Prostate gland (tissue), 2 donors: ENCODE data around the gene SMIM24.

Source experiments
- CTCF ChIP-seq, 4 experiments: fragments of 200-600 bp in 2 of 4; fragments of 450-650 bp in 2 of 4; sonication (generic) in 2 of 4; IDR thresholded peaks; 1 replicate in 3 of 4; 2 replicates in 1 of 4; pipeline ENCODE4 v1.5.1; 2016 to 2019; ENCODE audit warnings: antibody characterized with exemption in 4 of 4, mild to moderate bottlenecking in 2 of 4, moderate library complexity in 2 of 4
- POLR2A ChIP-seq: fragments of 450-650 bp; IDR thresholded peaks from one replicate; pipeline ENCODE4 v1.6.1; 2016; ENCODE audit warnings: antibody characterized with exemption, mild to moderate bottlenecking

- TF ChIP-seq CTCF (IDR thresholded peaks at IDR 0.05) (no peak), POLR2A (no peak)
Observed at GRCh38 chr19:3524078-3524842, 43.9 kb upstream of the SMIM24 start.
